Loucy (cell line): ENCODE results near the gene GALR2.

Source experiments
- EZH2phosphoT487 ChIP-seq: fragments of 200-600 bp; IDR thresholded peaks from 2 replicates; pipeline ENCODE4 v1.6.1; 2018; ENCODE audit warnings: antibody characterized with exemption, mild to moderate bottlenecking, moderate library complexity, borderline replicate concordance
- TF ChIP-seq, protein P1 (sequence below): fragments of 200-600 bp; sonication (generic); conservative IDR thresholded peaks from 2 replicates; pipeline ENCODE4 v1.5.1; 2014; ENCODE audit warnings: mild to moderate bottlenecking, antibody characterized with exemption, low read length

GRCh38 chr17:76119409-76120371, 45.1 kb downstream of the GALR2 start:
- TF ChIP-seq, protein P1, sequence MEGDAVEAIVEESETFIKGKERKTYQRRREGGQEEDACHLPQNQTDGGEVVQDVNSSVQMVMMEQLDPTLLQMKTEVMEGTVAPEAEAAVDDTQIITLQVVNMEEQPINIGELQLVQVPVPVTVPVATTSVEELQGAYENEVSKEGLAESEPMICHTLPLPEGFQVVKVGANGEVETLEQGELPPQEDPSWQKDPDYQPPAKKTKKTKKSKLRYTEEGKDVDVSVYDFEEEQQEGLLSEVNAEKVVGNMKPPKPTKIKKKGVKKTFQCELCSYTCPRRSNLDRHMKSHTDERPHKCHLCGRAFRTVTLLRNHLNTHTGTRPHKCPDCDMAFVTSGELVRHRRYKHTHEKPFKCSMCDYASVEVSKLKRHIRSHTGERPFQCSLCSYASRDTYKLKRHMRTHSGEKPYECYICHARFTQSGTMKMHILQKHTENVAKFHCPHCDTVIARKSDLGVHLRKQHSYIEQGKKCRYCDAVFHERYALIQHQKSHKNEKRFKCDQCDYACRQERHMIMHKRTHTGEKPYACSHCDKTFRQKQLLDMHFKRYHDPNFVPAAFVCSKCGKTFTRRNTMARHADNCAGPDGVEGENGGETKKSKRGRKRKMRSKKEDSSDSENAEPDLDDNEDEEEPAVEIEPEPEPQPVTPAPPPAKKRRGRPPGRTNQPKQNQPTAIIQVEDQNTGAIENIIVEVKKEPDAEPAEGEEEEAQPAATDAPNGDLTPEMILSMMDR: no peak
- no peak for TF ChIP-seq EZH2phosphoT487
